ENCODE measurements around the gene TCFL5. TPM values are rescaled to one million over a fixed set of nuclear protein-coding genes. Genes with fewer than 3 reads are reported as not detected.

Gene TCFL5
- total RNA-seq, 1 donor: 19.0 TPM

DNA sequence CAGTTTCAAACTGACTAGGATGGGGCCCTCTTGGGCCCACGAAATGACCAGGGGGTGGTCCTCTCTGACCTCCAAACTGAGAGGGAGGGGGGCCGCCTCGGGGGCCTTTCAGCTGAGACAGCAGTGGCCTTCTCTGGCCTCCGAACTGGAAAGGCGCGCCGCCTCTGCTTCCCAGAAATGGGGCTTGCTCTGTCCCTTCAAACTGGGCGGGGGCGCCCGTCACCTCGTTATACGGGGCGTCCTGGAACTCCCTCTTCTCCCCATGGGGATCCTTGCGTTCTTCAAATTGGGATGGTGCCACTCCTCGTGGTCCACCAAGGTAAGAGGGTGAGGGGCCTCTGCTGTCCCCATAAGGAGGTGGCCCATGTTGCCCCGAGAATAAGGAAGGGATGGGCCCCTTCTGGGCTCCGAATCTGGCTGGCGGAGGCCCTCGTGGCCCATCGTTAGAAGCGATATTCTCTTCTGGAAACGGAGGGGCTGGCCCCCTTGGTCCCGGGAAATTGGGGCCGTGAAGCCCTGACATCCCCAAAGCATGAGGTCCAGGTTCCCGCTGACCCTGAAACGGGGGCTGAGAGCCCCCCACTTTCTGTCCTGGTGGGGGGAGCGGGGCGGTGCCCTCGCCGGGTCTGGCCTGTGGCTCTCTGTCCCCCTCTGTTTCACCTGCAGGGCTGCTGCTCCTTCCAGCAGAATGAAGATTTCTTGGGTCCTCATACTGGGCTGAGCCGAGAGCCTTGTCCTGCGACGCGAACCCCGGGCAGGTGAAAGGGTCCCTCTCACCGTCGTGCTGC is 18.7 kb upstream of the TCFL5 start:
- TF ChIP-seq CTCF (IDR thresholded peaks at IDR 0.05; ENCODE audit: insufficient read depth, low read depth, low read length): no peak
- no peak for DNase-seq (ENCODE audit: low read depth)
- H3K4me3 ChIP-seq (ENCODE audit: low read depth, low read length): no peak overlapping the region

GRCh38 chr20:62879275-62880146 is 17.9 kb upstream of the TCFL5 start:
- H3K4me3 ChIP-seq (ENCODE audit: low read depth, low read length): no peak overlapping the region
- no peak for DNase-seq (ENCODE audit: low read depth)
- TF ChIP-seq CTCF (IDR thresholded peaks at IDR 0.05; ENCODE audit: insufficient read depth, low read depth, low read length): no peak

GRCh38 chr20:62878244-62879038 is 16.8 kb upstream of the TCFL5 start:
- no peak for TF ChIP-seq CTCF (IDR thresholded peaks at IDR 0.05; ENCODE audit: insufficient read depth, low read depth, low read length)
- no peak overlapping the region for H3K4me3 ChIP-seq (ENCODE audit: low read depth, low read length)
- no peak for DNase-seq (ENCODE audit: low read depth)

GRCh38 chr20:62876902-62877816 is 15.5 kb upstream of the TCFL5 start:
- H3K4me3 ChIP-seq (ENCODE audit: low read depth, low read length): no peak overlapping the region
- no peak for DNase-seq (ENCODE audit: low read depth)
- no peak for TF ChIP-seq CTCF (IDR thresholded peaks at IDR 0.05; ENCODE audit: insufficient read depth, low read depth, low read length)

DNA sequence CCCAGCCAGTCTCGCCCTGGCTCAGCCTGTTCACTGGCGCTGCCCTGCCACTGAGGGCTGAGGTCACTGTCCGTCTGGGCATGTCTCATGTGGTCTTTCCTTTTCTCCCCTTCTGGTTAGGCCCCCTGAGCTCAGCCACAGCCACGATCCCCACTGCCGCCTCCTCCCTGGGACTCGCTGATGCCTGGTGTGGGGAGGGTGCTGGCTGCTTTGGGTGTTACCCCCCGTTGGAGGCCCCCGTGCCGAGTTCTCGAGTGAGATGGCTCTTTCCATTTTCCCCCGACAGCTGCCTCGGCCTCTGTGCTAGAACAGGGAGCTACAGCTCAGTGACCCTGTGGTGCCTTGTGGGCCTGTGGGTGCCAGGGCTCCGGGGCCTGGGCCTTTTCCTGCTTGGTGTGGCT is 14.9 kb upstream of the TCFL5 start:
- DNase-seq (ENCODE audit: low read depth): no peak
- no peak for TF ChIP-seq CTCF (IDR thresholded peaks at IDR 0.05; ENCODE audit: insufficient read depth, low read depth, low read length)

More for the DNA sequence above, 14.9 kb upstream of the TCFL5 start:
- H3K4me3 ChIP-seq (ENCODE audit: low read depth, low read length): no peak overlapping the region

Measured in fibroblast of villous mesenchyme (primary cell).